Stimulated activated CD4-positive, alpha-beta T cell treated with anti-CD3 and anti-CD28 coated beads, Interleukin-2, amount 100 ng/mL, for 48 hours (primary cell): ENCODE measurements around the gene RPS6KA2.

Experiments
- DNase-seq, 2 donors: peaks; one replicate each; pipeline ENCODE4 v3.0.0-alpha.2; 2020

Gene RPS6KA2

GRCh38 chr6:166520905-166521834 lies 105.9 kb downstream of the RPS6KA2 start:
- no peak for DNase-seq

GRCh38 chr6:166516251-166516884 lies 110.7 kb downstream of the RPS6KA2 start:
- no peak for DNase-seq

GRCh38 chr6:166515072-166515810 lies 111.8 kb downstream of the RPS6KA2 start:
- peak; percentile 39 to 51 for DNase-seq

DNA sequence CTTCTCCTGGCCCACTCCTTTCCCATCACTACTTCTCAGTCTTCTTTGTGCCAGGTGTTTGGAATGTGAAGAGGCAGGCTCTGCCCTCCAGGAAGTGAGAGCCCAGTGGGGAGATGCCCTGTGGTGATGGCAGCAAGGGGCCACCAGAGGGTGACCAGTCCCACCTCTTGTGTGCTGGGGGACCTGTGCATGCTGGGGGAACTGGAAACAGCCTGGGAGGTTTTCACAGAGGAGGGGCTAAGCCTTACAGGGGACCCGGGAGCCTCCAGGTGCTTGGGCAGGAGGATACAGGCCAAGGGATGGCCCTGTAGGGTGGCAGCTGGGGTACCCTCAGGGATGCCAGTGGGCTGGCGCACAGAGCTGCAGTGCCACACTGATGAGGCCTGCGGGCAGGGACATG lies 112.9 kb downstream of the RPS6KA2 start:
- DNase-seq, result no peak

GRCh38 chr6:166512567-166512966 lies 114.5 kb downstream of the RPS6KA2 start:
- DNase-seq, result no peak

DNA sequence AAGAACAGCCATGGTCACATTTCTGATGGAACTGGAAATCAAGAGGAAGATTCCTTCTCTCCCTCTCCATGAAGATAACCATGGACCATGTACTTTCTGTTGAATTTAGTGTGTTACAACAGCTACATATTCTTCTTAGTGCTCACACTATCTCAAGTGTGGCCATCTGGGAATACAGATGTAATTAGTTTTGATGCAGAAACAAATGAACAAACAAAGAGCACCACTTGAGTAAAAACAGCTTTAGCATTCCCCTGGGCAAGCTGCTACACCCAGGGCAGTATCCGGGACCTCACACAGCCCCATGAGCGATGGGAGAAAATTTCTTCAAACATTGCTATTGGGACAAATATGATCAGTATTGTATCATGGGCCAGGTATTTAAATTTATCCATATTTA lies 115.7 kb downstream of the RPS6KA2 start:
- no peak for DNase-seq

- no peak for DNase-seq
These were observed 117.9 kb downstream of the RPS6KA2 start for GRCh38 chr6:166509193-166509592.

DNA sequence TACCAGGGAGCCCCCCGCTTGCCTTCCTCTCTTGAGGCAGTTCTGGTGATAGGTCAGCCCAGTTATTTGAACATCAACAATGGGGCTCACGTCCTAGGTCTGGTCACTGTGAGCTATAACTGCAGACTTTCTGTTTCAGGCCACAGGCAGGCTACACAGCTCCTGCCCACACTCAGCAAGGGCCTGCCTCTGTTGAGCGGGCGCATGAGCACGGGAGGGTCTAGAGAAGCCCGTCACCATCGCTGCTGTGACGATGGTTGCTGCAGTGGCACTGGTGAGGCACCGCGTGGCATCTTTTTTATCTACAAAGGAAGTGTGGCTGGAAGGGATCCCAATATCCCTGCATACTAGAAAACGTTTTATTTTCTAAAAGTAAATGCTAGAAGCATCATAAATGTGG lies 118.3 kb downstream of the RPS6KA2 start:
- no peak for DNase-seq

DNA sequence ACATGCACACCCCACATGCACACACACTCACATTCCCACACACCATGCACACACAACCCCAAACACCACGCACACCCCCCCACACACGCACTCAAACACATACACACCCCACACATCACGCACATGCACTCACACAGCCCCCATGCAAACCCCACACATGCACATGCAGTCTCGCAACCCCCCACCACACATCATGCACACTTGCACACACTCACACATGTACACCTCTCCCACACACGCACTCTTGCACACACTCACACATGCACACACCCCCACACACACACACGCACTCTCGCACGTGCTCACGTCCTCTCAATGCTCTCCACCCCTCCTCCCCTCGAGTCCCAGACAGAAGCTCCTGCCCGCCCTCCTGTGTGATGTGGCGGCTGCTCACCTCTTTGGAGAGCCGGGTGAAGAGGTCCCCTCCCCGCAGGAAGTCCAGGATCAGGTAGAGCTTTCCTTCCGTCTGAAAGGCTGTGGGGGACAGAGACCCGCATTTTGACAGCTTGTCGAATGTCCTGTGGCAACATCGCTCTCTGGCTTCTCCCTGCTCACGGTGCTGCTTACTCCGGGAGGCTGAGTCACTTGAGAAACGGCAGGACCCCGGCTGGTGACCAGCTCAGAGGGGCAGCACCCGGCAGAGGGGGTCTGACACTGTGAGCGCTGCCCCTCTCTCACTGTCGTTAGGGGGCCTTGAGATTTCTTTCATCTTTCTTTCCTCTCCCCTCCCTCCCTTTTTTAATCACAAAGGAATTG lies 119.1 kb downstream of the RPS6KA2 start:
- DNase-seq, result no peak

- no peak for DNase-seq
These were observed 119.7 kb downstream of the RPS6KA2 start for GRCh38 chr6:166507380-166507779.

DNA sequence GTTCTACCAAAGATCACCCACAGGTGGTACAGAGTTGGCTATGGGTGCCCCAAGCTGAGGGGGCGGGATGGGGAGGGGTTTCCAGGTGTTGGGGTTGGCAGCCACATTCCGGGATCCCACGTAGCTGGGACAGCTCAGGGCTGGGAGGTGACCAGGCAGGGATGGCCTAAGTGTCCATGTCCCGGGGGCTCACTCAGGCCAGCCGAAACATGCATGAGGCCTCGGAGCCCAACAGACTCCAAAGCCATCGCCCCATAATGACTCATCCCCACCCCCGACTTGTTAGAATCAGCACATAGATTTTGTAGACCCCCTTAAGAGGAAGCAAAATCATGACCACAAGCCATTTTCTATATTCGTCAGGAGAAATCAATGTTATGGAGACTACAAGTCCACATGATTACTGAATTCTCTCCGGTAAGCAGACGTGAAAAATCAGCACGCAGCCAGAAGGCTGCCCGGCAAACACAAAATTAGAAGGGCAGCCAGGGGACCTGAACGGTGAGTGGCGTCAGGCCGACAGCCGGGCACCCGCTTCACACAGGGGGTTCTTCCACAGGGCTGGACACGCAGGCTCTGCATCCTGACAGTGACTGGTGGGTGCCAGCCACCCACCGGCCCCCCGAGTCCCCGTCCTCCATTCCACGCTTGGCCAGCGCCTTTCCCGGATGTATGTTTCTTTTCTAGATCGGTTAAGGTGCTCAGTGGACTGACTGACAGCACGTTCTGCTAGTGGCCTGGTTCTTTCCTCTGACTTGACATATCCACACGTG lies 121.7 kb downstream of the RPS6KA2 start:
- DNase-seq, result no peak

GRCh38 chr6:166504100-166504499 lies 123.0 kb downstream of the RPS6KA2 start:
- DNase-seq, result no peak

DNA sequence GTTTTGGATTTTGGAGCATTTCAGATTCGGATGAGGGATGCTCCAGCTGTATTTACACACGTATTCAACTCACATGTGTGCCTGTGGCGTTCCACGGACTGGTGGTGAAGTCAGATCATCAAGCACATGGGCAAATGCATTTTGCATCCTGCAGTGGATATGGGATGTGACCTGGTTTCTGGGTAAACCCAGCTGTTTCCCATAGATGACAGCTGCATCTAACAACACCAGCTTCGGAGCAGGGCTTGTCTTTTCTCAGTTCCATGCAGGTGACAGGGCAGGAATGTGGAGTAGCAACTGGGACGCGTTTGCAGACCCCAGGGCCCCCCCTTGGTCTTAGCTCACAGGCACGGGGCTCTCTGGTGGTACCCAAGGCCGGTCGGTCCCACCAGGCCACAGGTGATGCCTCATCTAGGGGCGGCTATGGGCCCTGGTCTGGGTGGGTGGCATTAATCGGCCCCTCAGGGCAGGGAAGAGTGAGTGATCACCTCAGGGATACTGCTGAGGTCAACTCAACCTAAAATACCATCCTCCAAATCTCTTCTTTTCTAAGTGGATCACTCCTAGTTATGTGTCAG lies 123.8 kb downstream of the RPS6KA2 start:
- no peak for DNase-seq

GRCh38 chr6:166502453-166502852 lies 124.6 kb downstream of the RPS6KA2 start:
- DNase-seq, result no peak

- DNase-seq, result no peak
These were observed 125.8 kb downstream of the RPS6KA2 start for GRCh38 chr6:166501246-166501645.

GRCh38 chr6:166500246-166500645 lies 126.8 kb downstream of the RPS6KA2 start:
- DNase-seq, result no peak

- DNase-seq, result peak in 1 of 2 donors; percentile 16
These were observed 127.5 kb downstream of the RPS6KA2 start for GRCh38 chr6:166499350-166500163.

- DNase-seq, result no peak
These were observed 128.2 kb downstream of the RPS6KA2 start for GRCh38 chr6:166498661-166499349.

DNA sequence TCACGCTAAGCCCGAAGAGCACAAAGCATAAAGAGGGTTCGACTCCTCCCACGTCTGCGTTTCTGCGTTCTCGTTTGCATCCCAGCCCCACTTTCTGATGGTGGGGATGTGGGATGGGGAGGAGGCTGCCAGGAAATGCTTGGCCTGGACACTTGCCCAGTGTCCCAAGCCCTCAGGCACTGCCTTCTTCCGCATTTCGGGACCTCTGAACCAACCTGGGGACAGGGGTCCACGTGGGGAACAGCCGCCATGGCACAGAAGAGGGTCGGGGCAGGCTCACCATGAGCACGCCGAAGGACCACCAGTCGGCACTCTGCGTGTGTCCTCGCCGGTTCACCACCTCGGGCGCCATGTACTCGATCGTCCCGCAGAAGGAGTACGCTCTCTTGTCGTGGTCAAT lies 128.8 kb downstream of the RPS6KA2 start:
- no peak for DNase-seq
